K562 (cell line): ENCODE measurements around the gene GTPBP1. TPM values are rescaled to one million over a fixed set of nuclear protein-coding genes. Genes with fewer than 3 reads are reported as not detected.

Source experiments
- ATAC-seq: fragments of 200-7000 bp; cut with Tn5 transposase; 3 replicates; pipeline ENCODE4 v1.9.1; 2020; ENCODE audit warnings: moderate library complexity
- BruUV-seq: library from RNA; stranded (reverse); fragments of 400-500 nt; replicated peaks from 2 replicates; lab custom pipeline; 2021; lab: Mats Ljungman, UMichigan
- CTCF ChIA-PET: fragments of 300-600 bp; formaldehyde crosslinking; extraction: SDS; loops from one replicate; lab custom pipeline; 2021; ENCODE audit warnings: low intra/inter-chr PET ratio; lab: Yijun Ruan, JAX
- POLR2A ChIA-PET: fragments of 300-600, 350-650 bp; sonication (Branson Sonifier 250); formaldehyde crosslinking; extraction: SDS; loops from one replicate; lab custom pipeline; 2021; ENCODE audit warnings: antibody characterized with exemption, inconsistent platforms; lab: Yijun Ruan, JAX
- DNase-seq, 4 experiments: peaks; one replicate each; pipeline versions ENCODE4 v3.0.0 to v3.0.0-alpha.2; 2011 to 2018; ENCODE audit warnings: low spot score in 3 of 4, mixed read lengths in 3 of 4; ENCODE audit errors: extremely low read depth in 1 of 4
- FAIRE-seq: peaks from 2 replicates; lab custom pipeline; 2011; peaks lifted over from hg19 to GRCh38; lab: Jason Lieb, UNC
- H2AFZ ChIP-seq: 2 replicates; pipeline ENCODE4 v1.6.0; 2011; ENCODE audit warnings: low read depth, low read length, control low read depth, inconsistent platforms
- H3K27ac ChIP-seq: fragments of 200-600 bp; 3 replicates; pipeline ENCODE4 v1.8.0; 2011; ENCODE audit warnings: low read depth, mild to moderate bottlenecking, control low read depth, inconsistent platforms, low read length, moderate library complexity, mixed read lengths; ENCODE audit errors: extremely low read depth
- H3K27me3 ChIP-seq, 2 experiments: fragments of 300-600 bp in 1 of 2; 2 replicates in 1 of 2; 3 replicates in 1 of 2; pipeline versions ENCODE4 v1.6.0 to v1.8.0; 2011; ENCODE audit warnings: inconsistent platforms in 2 of 2, low read length in 2 of 2, mild to moderate bottlenecking in 1 of 2, mixed read lengths in 1 of 2, moderate library complexity in 1 of 2; ENCODE audit not compliant: control insufficient read depth in 2 of 2, insufficient read depth in 2 of 2
- H3K36me3 ChIP-seq: fragments of 300-600 bp; 3 replicates; pipeline ENCODE4 v1.8.0; 2011; ENCODE audit warnings: mild to moderate bottlenecking, low read length, inconsistent platforms; ENCODE audit not compliant: control insufficient read depth, insufficient read depth
- H3K4me1 ChIP-seq, 2 experiments: fragments of 200-600 bp in 1 of 2; replicated peaks in 1 of 2; 2 replicates in 1 of 2; 3 replicates in 1 of 2; pipeline versions ENCODE4 v1.5.1 to v1.8.0; 2011; ENCODE audit warnings: inconsistent platforms in 2 of 2, low read length in 2 of 2, mild to moderate bottlenecking in 1 of 2, mixed read lengths in 1 of 2, moderate library complexity in 1 of 2; ENCODE audit not compliant: control insufficient read depth in 2 of 2, insufficient read depth in 2 of 2
- H3K4me2 ChIP-seq: 2 replicates; pipeline ENCODE4 v1.6.1; 2011; ENCODE audit warnings: low read length, control low read depth, inconsistent platforms, mixed read lengths; ENCODE audit not compliant: insufficient read depth
- H3K4me3 ChIP-seq: fragments of 200-600 bp; sonication (generic), shearing (Covaris generic); 2 replicates; pipeline ENCODE4 v1.5.1; 2016; ENCODE audit warnings: control low read depth, inconsistent platforms
- H3K79me2 ChIP-seq: fragments of 200-600 bp; 3 replicates; pipeline ENCODE4 v1.8.0; 2011; ENCODE audit warnings: low read length, inconsistent platforms; ENCODE audit not compliant: control insufficient read depth, insufficient read depth
- H3K9ac ChIP-seq, 2 experiments: 2 replicates each; pipeline versions ENCODE4 v1.6.0 to v1.6.1; 2011; ENCODE audit warnings: low read depth in 2 of 2, low read length in 2 of 2, control low read depth in 1 of 2, inconsistent platforms in 1 of 2, mild to moderate bottlenecking in 1 of 2, mixed read lengths in 1 of 2; ENCODE audit not compliant: insufficient read depth in 1 of 2
- H3K9me1 ChIP-seq: one replicate; pipeline ENCODE4 v1.6.0; 2011; ENCODE audit warnings: inconsistent platforms, mild to moderate bottlenecking, low read length, moderate library complexity; ENCODE audit not compliant: control insufficient read depth, insufficient read depth
- H3K9me3 ChIP-seq: replicated peaks from 2 replicates; pipeline ENCODE4 v1.5.1; 2011; ENCODE audit warnings: low read depth, low read length, inconsistent platforms; ENCODE audit not compliant: control insufficient read depth, insufficient read depth
- H4K20me1 ChIP-seq: replicated peaks from 2 replicates; pipeline ENCODE4 v1.6.1; 2011; ENCODE audit warnings: low read length, inconsistent platforms, mixed read lengths; ENCODE audit not compliant: control insufficient read depth, insufficient read depth
- POLR2A ChIP-seq: fragments of 450-650 bp; conservative IDR thresholded peaks from 2 replicates; pipeline ENCODE4 v1.6.1; 2016
- POLR2G ChIP-seq: fragments of 200-400 bp; formaldehyde crosslinking; IDR thresholded peaks from 2 replicates; pipeline ENCODE4 v1.6.1; 2017; ENCODE audit warnings: low read depth, mild to moderate bottlenecking, antibody characterized with exemption, low read length, moderate library complexity
- RBFOX2 ChIP-seq: fragments of 200-400 bp; formaldehyde crosslinking; IDR thresholded peaks from 2 replicates; pipeline ENCODE4 v1.6.1; 2017; ENCODE audit warnings: low read depth, mild to moderate bottlenecking, low read length, moderate library complexity
- RBM14 ChIP-seq: fragments of 200-400 bp; formaldehyde crosslinking; IDR thresholded peaks from 2 replicates; pipeline ENCODE4 v1.6.1; 2018; ENCODE audit warnings: low read depth, mild to moderate bottlenecking, low read length, moderate library complexity, borderline replicate concordance; ENCODE audit not compliant: insufficient read depth
- TCF7 ChIP-seq: sonication (generic); IDR thresholded peaks from 2 replicates; pipeline ENCODE4 v1.6.1; 2016; ENCODE audit warnings: antibody characterized with exemption, borderline replicate concordance
- XRCC4 ChIP-seq: IDR thresholded peaks from one replicate; pipeline ENCODE4 v1.6.1; 2011; ENCODE audit not compliant: insufficient read depth, insufficient read length; ENCODE audit errors: extremely low read depth
- WGBS: fragments of 100-300 bp; shearing (Covaris generic); methylation state at CpG from one replicate; pipeline ENCODE4 v1.1.6; 2016; ENCODE audit warnings: low coverage, mixed read lengths; ENCODE audit not compliant: insufficient coverage; ENCODE audit errors: missing lambda C conversion rate; 5-methylcytosine and 5-hydroxymethylcytosine counted together
- in situ Hi-C: fragments of 300-500 bp; cut with MboI; formaldehyde crosslinking; loops from 4 replicates; pipeline ENCODE4 v1.15.0; 2018; ENCODE audit warnings: inconsistent platforms, mixed read lengths
- intact Hi-C: fragments of 100-400 bp; cut with micrococcal nuclease; formaldehyde crosslinking; loops from 2 replicates; pipeline ENCODE4 v1.14.2; 2022
- polyA plus RNA-seq, 8 experiments: library from polyadenylated mRNA; depleted of rRNA in 4 of 8; stranded (reverse) in 5 of 8; unstranded in 3 of 8; fragments of >200 nt; fragmentation: Nextera tagmentation in 2 of 8; fragmentation: Illumina TruSeq in 1 of 8; extraction: Ambion mirVana in 2 of 8; extraction: Trizol in 1 of 8; gene quantifications; 2 replicates each; pipeline versions ENCODE4 v1.2.1 to v1.2.3, GENCODE V29; 2011 to 2014; ENCODE audit warnings: inconsistent platforms in 1 of 8, missing spikeins in 1 of 8
- total RNA-seq, 7 experiments: library from RNA; depleted of rRNA in 6 of 7; stranded (reverse); fragments of >200 nt in 6 of 7; fragmentation: Illumina TruSeq in 2 of 7; extraction: Trizol in 2 of 7; gene quantifications; 2 replicates each; pipeline versions ENCODE4 v1.2.1 to v1.2.3, GENCODE V29; 2011 to 2021; ENCODE audit warnings: low replicate concordance in 1 of 7

GTPBP1 gene
- total and polyA plus RNA-seq, 9 of the 15 experiments (the other 6 are each of a cell fraction or from before 2014, with no cell fraction given), result 0.83 to 53.2 (median 23.3) TPM

DNA sequence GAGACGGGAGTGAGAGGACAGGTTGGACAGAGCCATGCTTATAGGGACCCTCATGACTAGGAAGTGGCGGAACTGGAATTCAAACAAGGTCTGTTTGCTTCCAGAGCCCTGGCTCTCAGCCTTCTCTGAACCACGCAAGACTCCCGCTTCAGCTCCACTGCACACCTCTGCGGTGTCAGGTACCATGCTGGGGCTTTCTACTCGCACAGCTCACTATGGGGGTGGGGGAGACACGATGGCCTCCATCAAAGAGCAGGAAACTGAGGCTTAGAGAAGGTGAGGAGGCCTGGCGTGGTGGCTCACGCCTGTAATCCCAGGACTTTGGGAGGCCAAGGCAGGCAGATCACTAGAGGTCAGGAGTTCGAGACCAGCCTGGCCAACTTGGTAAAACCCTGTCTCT, 35.8 kb downstream of the GTPBP1 start:
- Histone ChIP-seq H4K20me1 (no peaks in the 10 kb centered on the region), H3K9me3 (no peaks in the 10 kb centered on the region), H3K4me2 (no peak overlapping the region), H3K4me1 (peaks cover 0 to 4% of the 10 kb centered on the region in 2 experiments; a peak in 1 of 5 replicates), H3K27ac (no peak overlapping the region), H3K4me3 (no peak overlapping the region), H2AFZ (no peak overlapping the region), H3K9me1 (no peaks in the 10 kb centered on the region), H3K36me3 (peaks cover 91% of the 10 kb centered on the region), H3K27me3 (no peaks in the 10 kb centered on the region), H3K79me2 (no peaks in the 10 kb centered on the region), H3K9ac (no peak overlapping the region)
- no peak for FAIRE-seq
- DNase-seq, result no peak
- no peak for ATAC-seq
- ChIA-PET POLR2A (interaction anchor here (1.4 to 2.6 kb wide), 3 partner anchors 8 to 16 kb away, joined by 4 to 19 read pairs (median 6); no protein-coding TSS in a partner anchor), CTCF (no interaction called here)
- no TSS peak for BruUV-seq
- 92% methylated on average over 10 of the region's 10 CpGs for WGBS
- intact Hi-C loops, result no loop called here
- TF ChIP-seq RBM14 (no peak), XRCC4 (no peak)
- in situ Hi-C loops, result no loop called here

DNA sequence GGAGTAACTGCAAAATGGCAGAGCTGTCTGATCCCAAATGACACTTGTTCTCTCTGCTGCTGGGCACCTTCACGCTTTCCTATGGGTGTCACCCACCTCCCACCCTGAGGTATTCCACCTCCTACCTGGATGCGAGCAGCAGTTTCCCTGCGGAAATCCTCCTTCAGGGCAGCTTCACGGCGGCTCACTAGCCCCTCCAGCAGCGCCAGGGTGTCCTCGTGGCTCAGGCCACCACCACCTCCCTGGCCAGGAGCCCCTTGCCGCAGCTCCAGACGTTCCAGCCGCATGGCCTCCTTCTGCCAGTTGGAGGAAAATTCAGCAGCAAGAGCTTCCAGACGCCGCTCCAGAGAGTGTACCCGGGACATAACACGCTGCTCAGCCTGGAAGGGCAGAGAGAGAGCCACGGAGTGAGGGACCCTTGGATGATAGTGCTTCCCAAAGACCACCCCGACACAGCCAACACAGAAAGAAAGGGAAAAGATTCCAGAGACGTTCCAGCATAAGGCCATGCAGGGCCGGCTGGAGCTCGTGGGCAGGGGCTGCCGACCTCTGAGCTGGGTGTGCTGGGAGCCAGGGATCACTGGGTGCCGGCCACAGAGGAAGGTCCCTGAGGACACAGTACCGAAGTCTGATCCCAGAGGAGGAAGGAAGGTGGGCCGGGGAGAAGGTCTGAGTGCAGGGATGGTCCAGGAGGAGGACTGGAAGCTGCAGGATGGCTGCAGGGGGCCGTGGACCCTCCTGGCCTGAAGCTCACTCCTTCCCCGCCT, 36.6 kb downstream of the GTPBP1 start:
- intact Hi-C loops, result no loop called here
- Histone ChIP-seq H3K4me1 (peaks cover 0 to 4% of the 10 kb centered on the region in 2 experiments; a peak in 1 of 5 replicates), H3K79me2 (no peaks in the 10 kb centered on the region), H3K9me1 (no peaks in the 10 kb centered on the region), H2AFZ (no peak overlapping the region), H3K9me3 (no peaks in the 10 kb centered on the region), H3K36me3 (peaks cover 83% of the 10 kb centered on the region), H3K27me3 (no peaks in the 10 kb centered on the region), H3K4me3 (no peak overlapping the region), H3K4me2 (no peak overlapping the region), H4K20me1 (no peaks in the 10 kb centered on the region), H3K9ac (no peak overlapping the region), H3K27ac (no peak overlapping the region)
- FAIRE-seq (no peak), DNase-seq (no peak), ATAC-seq (no peak)
- in situ Hi-C loops, result no loop called here
- 0 out of 2 replicates have a peak, but pooled peaks have one; percentile 25 for TF ChIP-seq RBFOX2
- TF ChIP-seq POLR2A, result 0 out of 2 replicates have a peak, but pooled peaks have one; percentile 6
- TF ChIP-seq POLR2G, result peak; percentile 63
- TF ChIP-seq TCF7, result no peak
- 85% methylated on average over 18 of the region's 25 CpGs for WGBS
- ChIA-PET CTCF (no interaction called here), POLR2A (interaction anchor here (1.2 to 2.6 kb wide), 4 partner anchors 9 to 19 kb away, joined by 3 to 19 read pairs (median 6); no protein-coding TSS in a partner anchor)
- no TSS peak for BruUV-seq
